NCI-H1417 treated with DMSO at 0.1 percent for 48 hours (cell line): ENCODE results near the gene SCPEP1.
"Not testable (repeated sequence)": the region's sequence is repeated elsewhere in the genome, so short reads cannot be mapped to it uniquely, and the experiment has no call there.

ENCODE experiments used
- DNase-seq: peaks from one replicate; lab custom pipeline; 2025; lab: John Stamatoyannopoulos, UW

The SCPEP1 gene

DNA sequence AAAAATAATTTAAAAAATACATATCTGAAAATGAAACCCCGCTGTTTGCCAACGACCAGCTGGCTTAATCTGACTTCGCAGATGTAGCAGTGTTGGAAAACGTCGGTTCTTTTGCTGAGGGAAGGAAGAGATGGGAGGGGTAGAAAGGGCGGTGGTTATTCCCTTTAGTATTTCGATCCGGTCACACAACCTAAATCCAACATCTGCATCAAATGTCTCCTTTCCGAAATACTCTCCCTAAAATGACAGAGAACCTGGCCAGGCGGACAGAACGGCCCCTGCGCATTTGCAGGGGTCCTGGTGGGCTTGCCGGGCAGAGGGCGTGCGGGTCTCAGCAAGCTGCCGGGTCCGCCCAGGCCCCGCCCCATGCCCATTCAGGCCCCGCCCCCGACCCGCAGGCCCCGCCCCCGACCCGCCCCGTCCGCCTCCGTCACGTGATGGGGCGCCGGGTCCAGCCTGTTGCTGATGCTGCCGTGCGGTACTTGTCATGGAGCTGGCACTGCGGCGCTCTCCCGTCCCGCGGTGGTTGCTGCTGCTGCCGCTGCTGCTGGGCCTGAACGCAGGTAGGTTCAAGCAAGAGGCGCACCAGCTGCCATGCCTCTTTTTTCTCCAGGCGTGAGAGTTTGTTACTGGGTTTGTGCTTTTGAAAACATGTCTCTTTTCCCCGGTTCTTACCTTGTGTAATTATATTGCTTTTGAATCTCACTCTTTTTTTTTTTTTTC lies at the start of gene SCPEP1:
TSS of gene SCPEP1 (plus strand) at position 459 of the 723 bp plus-strand sequence. CDS start at position 488, 29 bp downstream.
- DNase-seq: peak; percentile 62

DNA sequence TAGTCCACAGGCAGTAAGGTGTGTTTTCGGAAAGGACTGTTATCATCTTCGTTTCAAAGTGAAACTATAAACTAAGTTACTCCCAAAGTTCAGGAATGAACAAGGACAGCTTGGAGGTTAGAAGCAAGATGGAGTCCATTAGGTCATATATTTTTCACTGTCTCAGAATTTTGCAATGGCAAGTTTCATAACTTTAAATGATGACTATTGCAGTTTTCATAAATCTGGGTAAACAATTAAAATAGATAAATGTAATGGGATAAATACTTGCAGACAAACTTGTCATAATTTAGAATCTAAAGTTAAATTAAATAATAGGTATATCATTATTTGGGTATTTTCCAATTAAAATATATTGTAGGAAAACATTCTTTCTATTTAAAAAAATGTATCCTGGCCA lies 49.3 kb upstream of the SCPEP1 start:
- no peak for DNase-seq

DNA sequence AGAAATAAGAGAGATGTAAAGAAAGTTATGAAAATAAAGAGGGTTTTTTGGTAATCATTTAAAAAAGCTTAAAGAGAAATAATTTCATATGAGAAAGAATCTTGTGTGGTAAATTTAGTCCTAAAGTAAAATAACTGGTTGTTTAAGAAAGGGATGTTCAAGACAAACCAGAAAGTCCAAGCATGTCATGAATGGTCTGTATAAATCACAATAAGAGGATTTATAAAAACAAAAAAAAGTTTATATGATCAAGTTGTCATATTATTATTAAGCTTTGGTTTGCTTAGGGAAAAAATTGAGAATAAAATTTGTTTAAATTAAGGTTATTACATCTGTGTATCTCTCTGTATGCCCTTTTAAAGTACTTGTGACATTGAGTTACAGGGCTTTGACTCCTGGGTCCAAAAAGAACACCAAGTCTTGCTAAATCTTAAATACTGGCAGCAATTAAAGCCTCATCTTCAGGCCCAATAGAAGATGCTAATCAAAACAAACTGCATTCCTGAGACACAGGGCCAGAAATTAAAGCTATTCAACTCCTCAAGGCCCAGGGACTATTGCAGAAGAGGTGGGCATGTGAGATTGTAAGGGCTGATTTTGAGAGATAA lies 48.5 kb upstream of the SCPEP1 start:
- no peak for DNase-seq

DNA sequence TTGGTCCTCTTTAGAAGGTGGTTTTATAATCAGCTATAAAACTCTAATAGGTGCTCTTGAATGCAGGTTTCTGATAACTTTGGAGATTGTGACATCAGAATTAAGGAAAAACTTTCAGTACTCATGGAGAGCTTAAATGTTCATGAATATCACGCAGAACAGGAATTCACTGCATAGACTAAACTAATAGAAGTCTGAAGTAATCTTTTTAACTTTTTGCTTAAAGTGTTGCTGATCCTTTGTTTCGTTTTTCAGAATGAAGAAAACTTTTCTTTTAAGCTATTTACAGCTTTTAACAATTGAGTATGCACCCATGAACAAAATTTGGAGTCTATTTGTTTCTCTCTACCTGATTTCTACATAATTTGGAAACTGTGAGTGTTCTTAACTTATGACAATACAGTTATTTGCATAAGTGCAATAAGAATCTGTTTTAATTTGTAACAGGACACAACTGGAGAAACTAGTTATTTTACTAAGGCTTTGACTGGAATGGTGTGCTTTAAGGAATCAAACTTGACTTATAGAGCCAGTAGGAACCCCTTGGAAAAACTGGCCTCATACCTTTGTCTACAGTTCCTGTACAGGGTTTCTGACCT lies 47.1 kb upstream of the SCPEP1 start:
- no peak for DNase-seq

DNA sequence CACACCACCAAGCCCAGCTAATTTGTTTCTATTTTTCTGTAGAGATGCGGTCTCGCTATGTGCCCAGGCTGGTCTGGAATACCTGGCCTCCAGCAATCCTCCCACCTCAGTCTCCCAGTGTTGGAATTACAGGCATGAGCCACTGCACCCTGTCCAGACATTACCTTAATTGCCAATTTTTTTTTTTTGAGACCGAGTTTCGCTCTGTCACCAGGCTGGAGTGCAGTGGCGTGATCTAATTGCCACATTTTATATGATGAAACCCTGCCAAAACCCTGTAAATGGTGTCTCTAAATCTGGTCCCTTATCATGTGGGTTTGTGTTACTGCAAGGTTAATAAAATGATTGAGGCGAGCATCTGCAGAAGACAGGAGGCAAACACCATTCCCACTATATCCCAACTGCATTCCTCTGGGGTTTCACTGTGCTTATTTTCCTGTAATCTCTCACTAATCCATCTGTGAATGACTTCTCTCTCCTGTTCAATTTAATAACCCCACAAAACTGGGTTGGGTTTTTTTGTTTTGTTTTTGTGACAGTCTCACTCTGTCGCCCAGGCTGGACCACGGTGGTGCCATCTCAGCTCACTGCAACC lies 44.7 kb upstream of the SCPEP1 start:
- DNase-seq: no peak

DNA sequence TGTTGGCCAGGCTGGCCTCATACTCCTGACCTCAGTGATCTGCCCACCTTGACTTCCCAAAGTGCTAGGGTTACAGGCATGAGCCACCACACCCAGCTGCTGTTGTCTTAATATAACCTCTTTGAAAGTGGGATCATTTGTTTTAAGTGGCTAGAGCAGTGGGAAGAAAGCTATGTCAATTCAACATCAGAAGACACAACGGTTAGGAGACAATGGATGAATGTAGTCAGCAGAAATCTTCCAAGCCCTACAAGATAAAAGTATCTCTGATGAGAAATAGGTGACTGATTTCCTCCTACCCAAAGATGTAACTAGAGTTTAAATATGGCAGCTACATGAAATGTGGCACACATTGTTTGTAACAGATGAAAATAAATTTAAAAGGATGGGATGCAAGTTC lies 44.1 kb upstream of the SCPEP1 start:
- no peak for DNase-seq

GRCh38 chr17:56934280-56934679 lies 43.7 kb upstream of the SCPEP1 start:
- no peak for DNase-seq

GRCh38 chr17:56935461-56935860 lies 42.5 kb upstream of the SCPEP1 start:
- DNase-seq: no peak

- no peak for DNase-seq
Measured at GRCh38 chr17:56936697-56937322, 41.1 kb upstream of the SCPEP1 start.

GRCh38 chr17:56937687-56938086 lies 40.2 kb upstream of the SCPEP1 start:
- no peak for DNase-seq

- not testable (repeated sequence) for DNase-seq
Measured at GRCh38 chr17:56938206-56938605, 39.7 kb upstream of the SCPEP1 start.

DNA sequence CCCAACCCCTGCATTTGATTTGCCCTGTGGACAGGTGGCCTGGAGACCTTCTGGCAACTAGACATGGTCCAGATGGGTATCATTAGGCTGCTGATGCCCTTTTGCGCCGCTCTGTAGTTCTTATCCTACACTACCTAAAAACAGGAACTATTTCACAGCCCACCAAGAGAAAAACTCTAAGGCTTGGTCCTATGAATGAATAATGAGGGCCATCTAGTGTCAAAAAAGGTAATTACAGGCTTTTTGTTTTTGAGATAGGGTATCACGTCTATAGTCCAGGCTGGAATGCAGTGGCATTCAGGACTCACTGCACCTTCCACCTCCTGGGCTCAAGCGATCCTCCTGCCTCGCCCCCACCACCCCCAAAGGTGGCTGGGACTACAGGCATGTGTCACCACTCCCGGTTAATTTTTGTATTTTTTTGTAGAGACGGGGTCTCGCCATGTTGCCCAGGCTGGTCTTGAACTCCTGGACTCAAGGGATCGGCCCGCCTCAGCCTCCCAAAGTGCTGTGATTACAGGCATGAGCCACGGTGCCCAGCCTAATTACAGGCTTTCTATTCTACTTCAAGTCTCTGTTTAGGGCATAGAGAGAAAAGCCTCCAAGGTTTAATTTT lies 38.0 kb upstream of the SCPEP1 start:
- DNase-seq: no peak

- no peak for DNase-seq
Measured at GRCh38 chr17:56943505-56944125, 34.3 kb upstream of the SCPEP1 start.

DNA sequence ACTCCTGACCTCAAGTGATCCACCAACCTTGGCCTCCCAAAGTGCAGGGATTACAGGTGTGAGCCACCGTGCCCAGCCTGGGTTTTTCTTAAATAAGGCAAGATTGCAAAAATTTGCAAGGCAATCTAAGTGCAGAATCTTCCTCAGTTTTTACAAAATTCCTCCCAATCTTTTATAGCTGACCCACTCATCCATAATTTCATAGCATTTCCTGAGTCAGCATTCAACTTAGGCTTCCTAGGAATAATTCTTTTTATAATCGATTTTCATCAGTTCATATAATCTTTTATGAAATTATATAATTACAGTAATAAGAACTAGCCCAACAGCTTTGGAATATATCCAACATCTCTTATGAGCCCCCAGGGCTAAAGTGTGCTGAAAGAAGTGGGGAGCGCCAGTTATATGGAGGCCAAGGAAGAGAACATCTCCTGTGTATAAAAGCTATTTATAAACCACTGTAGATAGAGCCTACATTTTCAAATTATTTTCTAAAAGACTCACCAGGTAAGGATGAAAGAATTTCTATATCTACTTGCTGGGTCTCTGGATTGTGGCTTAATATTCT lies 31.9 kb upstream of the SCPEP1 start:
- no peak for DNase-seq

DNA sequence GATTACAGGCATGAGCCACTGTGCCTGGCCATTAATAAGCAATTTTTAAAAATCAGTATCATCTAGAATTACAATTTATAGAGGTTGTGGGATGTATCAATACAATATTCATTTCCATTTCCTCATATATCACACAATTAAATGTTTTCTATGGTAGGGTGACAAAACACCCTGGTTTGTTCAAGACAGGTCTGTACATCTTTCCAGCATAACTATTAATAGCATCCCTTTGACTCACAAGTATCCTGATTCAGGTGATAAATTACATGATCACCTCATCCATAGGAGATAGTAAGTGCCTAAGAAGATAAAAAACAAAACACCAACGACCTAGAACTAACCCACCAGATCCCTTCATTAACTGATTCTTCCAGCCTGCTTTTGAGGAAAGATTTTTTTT lies 30.2 kb upstream of the SCPEP1 start:
- DNase-seq: no peak

DNA sequence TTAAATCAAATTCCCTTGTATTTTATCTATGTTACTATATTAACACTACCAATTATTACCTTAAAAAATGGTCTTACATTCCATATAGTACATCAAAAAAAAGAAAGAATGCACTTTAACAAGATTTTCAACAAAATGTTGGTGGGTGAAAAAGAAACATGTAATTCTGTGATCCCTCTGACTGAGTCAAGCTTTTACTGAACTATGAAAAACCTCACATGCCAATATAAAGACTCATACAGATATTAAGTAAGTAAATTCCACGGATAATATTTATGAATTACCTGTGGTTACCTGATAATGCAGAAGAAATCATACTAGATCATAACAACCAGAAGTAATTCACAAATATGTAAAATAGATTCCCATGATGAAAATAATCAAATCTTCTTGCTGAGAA lies 29.4 kb upstream of the SCPEP1 start:
- DNase-seq: no peak

DNA sequence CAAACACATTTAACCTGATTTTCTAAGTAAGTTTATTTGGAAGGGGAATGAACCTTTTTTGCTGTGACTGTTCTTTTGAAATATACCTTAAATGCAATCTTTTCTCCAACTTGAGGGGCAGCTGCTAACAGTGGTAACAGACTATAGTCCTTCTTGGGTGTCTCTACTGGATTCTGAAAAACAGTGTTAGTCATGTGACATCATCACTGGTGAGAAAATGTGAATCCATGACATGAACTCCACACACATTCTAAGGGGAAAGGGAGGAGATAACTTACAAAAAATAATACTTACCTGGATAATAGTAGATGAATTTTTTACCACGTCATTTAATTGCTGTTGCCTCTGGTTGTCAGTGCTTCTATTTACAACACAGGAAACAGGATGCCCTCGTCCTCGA lies 28.3 kb upstream of the SCPEP1 start:
- no peak for DNase-seq

GRCh38 chr17:56956992-56957391 lies 20.9 kb upstream of the SCPEP1 start:
- DNase-seq: no peak

- DNase-seq: peak; percentile 77
Measured at GRCh38 chr17:56960596-56961538, 17.1 kb upstream of the SCPEP1 start, which contains the start of gene COIL. Gene COIL, minus strand, starts transcription at chr17:56961050. Its CDS starts 31 bp downstream, at chr17:56961019.

DNA sequence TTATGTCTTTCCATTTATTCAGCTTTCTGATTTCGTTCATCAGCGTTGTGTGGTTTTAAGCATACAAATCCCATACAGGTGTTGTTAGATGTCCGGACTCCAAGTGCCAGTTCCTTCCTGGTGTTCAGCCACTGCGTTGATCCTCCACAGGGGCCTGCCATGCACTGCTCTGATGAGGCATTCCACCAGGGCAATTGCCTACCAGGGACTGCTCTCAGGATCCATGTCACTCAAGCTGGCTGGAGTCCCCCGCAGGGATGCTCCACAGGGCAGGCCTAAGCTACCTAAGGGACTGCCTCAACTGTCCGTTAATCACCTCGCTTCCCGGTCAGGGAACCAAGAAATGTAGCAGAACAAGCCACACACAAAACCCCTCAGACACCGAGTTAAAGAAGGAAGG lies 12.7 kb upstream of the SCPEP1 start:
- not testable (repeated sequence) for DNase-seq
